Central memory CD8-positive, alpha-beta T cell (primary cell): ENCODE results near the gene CRNN.

Source experiments
- ATAC-seq: fragments of 150-1000 bp; cut with Tn5 transposase; replicated peaks from 2 replicates; pipeline ENCODE4 v1.10.0; 2022; ENCODE audit warnings: mild to moderate bottlenecking, moderate FRiP score, moderate number of reproducible peaks; ENCODE audit not compliant: poor library complexity, severe bottlenecking; ENCODE audit errors: extremely low read depth
- DNase-seq, 2 donors: peaks; one replicate each; pipeline ENCODE4 v3.0.0; 2021; ENCODE audit warnings: low spot score in 2 of 2
- H3K27ac Mint-ChIP-seq: one replicate; pipeline ENCODE4 v1.8.0; 2022; ENCODE audit warnings: low read depth, mild to moderate bottlenecking, moderate library complexity, mixed read lengths
- H3K27me3 Mint-ChIP-seq: one replicate; pipeline ENCODE4 v1.8.0; 2022; ENCODE audit warnings: mixed read lengths
- H3K36me3 Mint-ChIP-seq: one replicate; pipeline ENCODE4 v1.8.0; 2022; ENCODE audit warnings: mild to moderate bottlenecking, moderate library complexity, mixed read lengths; ENCODE audit not compliant: insufficient read depth
- H3K4me1 Mint-ChIP-seq: one replicate; pipeline ENCODE4 v1.8.0; 2022; ENCODE audit warnings: mixed read lengths
- H3K4me3 Mint-ChIP-seq: one replicate; pipeline ENCODE4 v1.8.0; 2022; ENCODE audit warnings: mild to moderate bottlenecking, moderate library complexity, mixed read lengths
- H3K9me3 Mint-ChIP-seq: one replicate; pipeline ENCODE4 v1.8.0; 2022; ENCODE audit warnings: mixed read lengths

CRNN gene

DNA sequence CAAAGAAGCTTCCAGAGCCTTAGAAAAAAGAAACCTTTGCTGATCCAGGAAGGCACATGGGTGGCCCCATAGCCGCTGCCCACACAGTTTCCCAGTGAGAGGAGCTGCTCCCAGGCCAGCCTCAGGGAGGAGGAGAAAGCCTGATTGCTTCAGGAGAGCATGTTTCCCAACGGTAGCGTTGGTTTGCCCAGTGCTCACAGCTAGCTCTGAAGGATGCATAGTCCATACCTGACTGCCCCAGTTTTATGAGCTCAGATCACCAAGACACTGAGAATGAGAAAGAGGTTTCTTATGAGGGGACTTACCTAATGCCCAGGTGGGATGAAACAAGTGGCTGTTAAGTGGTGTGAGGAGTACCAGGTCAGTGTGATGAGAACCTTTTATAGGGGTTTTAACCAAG is at the start of gene CRNN:
CRNN (minus strand) TSS at position 355 of the 400 bp plus-strand sequence. CDS start 2,030 bp downstream, outside the sequence.
- H3K27ac Mint-ChIP-seq: no peak within 1 kb of the TSS
- peaks cover 72% of the 10 kb centered on the region for H3K27me3 Mint-ChIP-seq

GRCh38 chr1:152462636-152463035 is 48.6 kb upstream of the CRNN start:
- no peak for ATAC-seq
- H3K36me3 Mint-ChIP-seq: peaks cover 2% of the 10 kb centered on the region
- no peak for DNase-seq
- H3K27ac Mint-ChIP-seq: no peak overlapping the region
- peaks cover 27% of the 10 kb centered on the region for H3K4me1 Mint-ChIP-seq
- H3K27me3 Mint-ChIP-seq: peaks cover 13% of the 10 kb centered on the region
- no peak overlapping the region for H3K4me3 Mint-ChIP-seq
- H3K9me3 Mint-ChIP-seq: no peaks in the 10 kb centered on the region

More for the DNA sequence above, at the start of gene CRNN:
- DNase-seq (no peak), ATAC-seq (no peak)
- Mint-ChIP-seq H3K36me3 (no peaks in the 10 kb centered on the region), H3K9me3 (no peaks in the 10 kb centered on the region), H3K4me3 (no peak within 1 kb of the TSS), H3K4me1 (no peaks in the 10 kb centered on the region)

DNA sequence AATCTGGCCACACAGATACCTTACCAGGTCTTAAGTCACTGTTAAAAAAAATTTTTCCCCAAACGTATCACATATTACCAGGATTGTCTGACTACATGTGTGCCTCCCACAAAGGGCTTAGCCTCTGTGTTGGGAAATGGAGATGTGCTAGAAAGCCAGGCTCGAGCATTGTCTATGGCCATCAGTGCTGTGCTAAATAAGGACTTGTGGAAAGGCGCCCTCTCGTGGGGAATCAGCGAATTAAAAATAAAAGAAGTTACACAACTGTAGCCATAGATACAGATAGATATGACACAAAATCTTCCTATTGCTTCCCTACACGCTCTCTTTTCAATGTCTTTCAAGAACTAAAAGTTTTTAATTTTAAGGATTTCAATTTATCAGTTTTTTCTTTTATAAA is 47.5 kb upstream of the CRNN start:
- H3K36me3 Mint-ChIP-seq: peaks cover 2% of the 10 kb centered on the region
- no peaks in the 10 kb centered on the region for H3K9me3 Mint-ChIP-seq
- peaks cover 27% of the 10 kb centered on the region for H3K4me1 Mint-ChIP-seq
- no peak overlapping the region for H3K4me3 Mint-ChIP-seq
- no peak overlapping the region for H3K27ac Mint-ChIP-seq
- H3K27me3 Mint-ChIP-seq: peaks cover 9% of the 10 kb centered on the region
- DNase-seq (peak; percentile 47 to 51), ATAC-seq (peak; percentile 68)

- Mint-ChIP-seq H3K36me3 (peaks cover 2% of the 10 kb centered on the region), H3K9me3 (no peaks in the 10 kb centered on the region), H3K4me1 (peaks cover 27% of the 10 kb centered on the region), H3K27ac (peak overlapping the region; percentile 87), H3K4me3 (peak overlapping the region; percentile 62), H3K27me3 (peaks cover 9% of the 10 kb centered on the region)
- ATAC-seq (no peak), DNase-seq (no peak)
Observed at GRCh38 chr1:152460529-152460899, 46.5 kb upstream of the CRNN start.

DNA sequence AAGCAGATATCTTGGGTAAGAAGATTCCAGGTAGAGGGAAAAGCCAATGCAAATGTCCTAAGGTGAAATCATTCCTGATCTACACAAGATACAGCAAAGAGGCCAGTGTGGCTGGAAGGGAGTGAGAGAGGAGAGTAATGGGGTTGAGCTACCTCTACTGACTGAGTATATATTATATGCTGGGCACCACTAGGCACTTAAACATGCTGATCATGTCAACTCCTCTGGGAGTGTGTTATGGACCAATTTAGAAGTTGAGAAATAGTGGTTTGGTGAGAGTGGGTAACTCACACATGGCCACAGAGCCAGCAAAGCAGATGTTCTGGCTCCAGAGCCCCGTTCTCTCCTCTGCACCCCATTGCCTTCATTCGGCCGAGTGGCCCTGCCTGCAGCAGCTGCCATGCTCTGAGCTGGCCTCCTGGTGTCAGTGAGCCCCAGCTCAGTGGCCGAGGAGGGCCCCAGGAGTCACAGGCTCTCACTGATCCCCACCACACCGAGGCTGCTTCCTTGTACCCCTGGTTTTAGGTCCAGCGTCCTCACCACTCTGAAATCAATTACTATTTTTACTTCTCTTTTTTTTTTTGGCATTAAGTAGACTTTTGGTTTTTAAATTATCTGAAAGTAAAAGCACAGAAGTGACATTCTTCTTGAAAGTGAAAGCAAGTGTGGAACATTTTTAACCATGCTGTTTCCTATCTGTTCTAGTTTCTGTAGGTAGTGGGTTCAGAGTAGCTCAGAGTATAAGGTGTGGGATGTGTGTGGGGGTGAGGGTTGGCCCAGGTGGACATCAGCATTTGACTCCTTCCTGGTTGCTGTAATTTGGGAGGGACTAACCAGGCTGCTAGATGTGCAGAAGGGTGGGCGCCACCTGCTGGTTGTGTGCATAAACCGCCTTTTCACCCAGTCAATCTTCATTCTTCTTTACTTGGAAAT is 45.8 kb upstream of the CRNN start:
- Mint-ChIP-seq H3K27ac (peak overlapping the region; percentile 87), H3K4me3 (peak overlapping the region; percentile 62), H3K9me3 (no peaks in the 10 kb centered on the region), H3K4me1 (peaks cover 27% of the 10 kb centered on the region), H3K36me3 (peaks cover 2% of the 10 kb centered on the region), H3K27me3 (peaks cover 9% of the 10 kb centered on the region)
- DNase-seq (peak; percentile 44 to 59), ATAC-seq (peak; percentile 63)

- peaks cover 9% of the 10 kb centered on the region for H3K27me3 Mint-ChIP-seq
- no peak overlapping the region for H3K4me3 Mint-ChIP-seq
- H3K36me3 Mint-ChIP-seq: peaks cover 2% of the 10 kb centered on the region
- ATAC-seq (peak; percentile 50), DNase-seq (peak; percentile 77 to 79)
- peaks cover 27% of the 10 kb centered on the region for H3K4me1 Mint-ChIP-seq
- no peak overlapping the region for H3K27ac Mint-ChIP-seq
- H3K9me3 Mint-ChIP-seq: no peaks in the 10 kb centered on the region
Observed at GRCh38 chr1:152458384-152459185, 44.5 kb upstream of the CRNN start.

GRCh38 chr1:152457561-152457960 is 43.5 kb upstream of the CRNN start:
- peaks cover 27% of the 10 kb centered on the region for H3K4me1 Mint-ChIP-seq
- peaks cover 9% of the 10 kb centered on the region for H3K27me3 Mint-ChIP-seq
- no peak overlapping the region for H3K4me3 Mint-ChIP-seq
- ATAC-seq (no peak), DNase-seq (no peak)
- peaks cover 2% of the 10 kb centered on the region for H3K36me3 Mint-ChIP-seq
- H3K27ac Mint-ChIP-seq: no peak overlapping the region
- H3K9me3 Mint-ChIP-seq: no peaks in the 10 kb centered on the region

GRCh38 chr1:152457071-152457470 is 43.0 kb upstream of the CRNN start:
- peaks cover 2% of the 10 kb centered on the region for H3K36me3 Mint-ChIP-seq
- peaks cover 9% of the 10 kb centered on the region for H3K27me3 Mint-ChIP-seq
- ATAC-seq (no peak), DNase-seq (no peak)
- peaks cover 27% of the 10 kb centered on the region for H3K4me1 Mint-ChIP-seq
- no peak overlapping the region for H3K4me3 Mint-ChIP-seq
- H3K27ac Mint-ChIP-seq: no peak overlapping the region
- no peaks in the 10 kb centered on the region for H3K9me3 Mint-ChIP-seq

- no peaks in the 10 kb centered on the region for H3K4me1 Mint-ChIP-seq
- ATAC-seq (no peak), DNase-seq (no peak)
- H3K27me3 Mint-ChIP-seq: no peaks in the 10 kb centered on the region
- no peak overlapping the region for H3K27ac Mint-ChIP-seq
- H3K36me3 Mint-ChIP-seq: no peaks in the 10 kb centered on the region
- H3K9me3 Mint-ChIP-seq: no peaks in the 10 kb centered on the region
- H3K4me3 Mint-ChIP-seq: no peak overlapping the region
Observed at GRCh38 chr1:152451254-152451653, 37.2 kb upstream of the CRNN start.

- no peaks in the 10 kb centered on the region for H3K36me3 Mint-ChIP-seq
- no peak for ATAC-seq
- H3K27ac Mint-ChIP-seq: no peak overlapping the region
- no peaks in the 10 kb centered on the region for H3K9me3 Mint-ChIP-seq
- no peaks in the 10 kb centered on the region for H3K27me3 Mint-ChIP-seq
- no peak overlapping the region for H3K4me3 Mint-ChIP-seq
- no peak for DNase-seq
- no peaks in the 10 kb centered on the region for H3K4me1 Mint-ChIP-seq
Observed at GRCh38 chr1:152449661-152450060, 35.6 kb upstream of the CRNN start.

GRCh38 chr1:152448496-152448895 is 34.4 kb upstream of the CRNN start:
- Mint-ChIP-seq H3K36me3 (no peaks in the 10 kb centered on the region), H3K27ac (no peak overlapping the region), H3K4me3 (no peak overlapping the region), H3K9me3 (no peaks in the 10 kb centered on the region), H3K27me3 (no peaks in the 10 kb centered on the region), H3K4me1 (no peaks in the 10 kb centered on the region)
- DNase-seq (no peak), ATAC-seq (no peak)

GRCh38 chr1:152448095-152448494 is 34.0 kb upstream of the CRNN start:
- Mint-ChIP-seq H3K36me3 (no peaks in the 10 kb centered on the region), H3K27ac (no peak overlapping the region), H3K27me3 (no peaks in the 10 kb centered on the region), H3K9me3 (no peaks in the 10 kb centered on the region), H3K4me3 (no peak overlapping the region), H3K4me1 (no peaks in the 10 kb centered on the region)
- DNase-seq (no peak), ATAC-seq (no peak)
